HepG2 (cell line): Measurements from ENCODE around the gene SPTAN1. TPM values are rescaled to one million over a fixed set of nuclear protein-coding genes. Genes with fewer than 3 reads are reported as not detected.

Experiments used
- ATAC-seq: fragments of 200-7000 bp; cut with Tn5 transposase; 3 replicates; pipeline ENCODE4 v1.9.1; 2020; ENCODE audit warnings: mild to moderate bottlenecking, moderate library complexity
- BruUV-seq: library from RNA; stranded (reverse); fragments of 400-500 nt; replicated peaks from 2 replicates; lab custom pipeline; 2021; lab: Mats Ljungman, UMichigan
- CTCF ChIA-PET: fragments of 300-600 bp; formaldehyde crosslinking; extraction: SDS; loops from one replicate; lab custom pipeline; 2021; ENCODE audit warnings: low total read pairs, inconsistent platforms, low intra/inter-chr PET ratio; lab: Yijun Ruan, JAX
- POLR2A ChIA-PET: fragments of 350-600 bp; sonication (Branson Sonifier 250); formaldehyde crosslinking; loops from one replicate; lab custom pipeline; 2020; ENCODE audit warnings: antibody characterized with exemption, inconsistent platforms; lab: Yijun Ruan, JAX
- DNase-seq: peaks from one replicate; pipeline ENCODE4 v3.0.0-alpha.2; 2015; ENCODE audit warnings: low spot score
- FAIRE-seq: peaks from 3 replicates; lab custom pipeline; 2011; peaks lifted over from hg19 to GRCh38; lab: Jason Lieb, UNC
- H2AFZ ChIP-seq: one replicate; pipeline ENCODE4 v1.6.1; 2011; ENCODE audit warnings: low read length, inconsistent platforms
- H3K27ac ChIP-seq: fragments of 300-600 bp; 3 replicates; pipeline ENCODE4 v1.8.0; 2011; ENCODE audit warnings: mixed run types, mild to moderate bottlenecking, mixed read lengths, low read length, inconsistent platforms; ENCODE audit not compliant: insufficient read depth; ENCODE audit errors: extremely low read length
- H3K27me3 ChIP-seq, 2 experiments: fragments of 200-600 bp in 1 of 2; 2 replicates in 1 of 2; 3 replicates in 1 of 2; pipeline versions ENCODE4 v1.6.0 to v1.8.0; 2011; ENCODE audit warnings: low read length in 2 of 2, mild to moderate bottlenecking in 2 of 2, moderate library complexity in 2 of 2, inconsistent platforms in 1 of 2; ENCODE audit not compliant: insufficient read depth in 2 of 2, control insufficient read depth in 1 of 2
- H3K36me3 ChIP-seq, 2 experiments: fragments of 200-600 bp in 1 of 2; replicated peaks in 1 of 2; 2 replicates in 1 of 2; 3 replicates in 1 of 2; pipeline versions ENCODE4 v1.5.1 to v1.8.0; 2011; ENCODE audit warnings: low read length in 2 of 2, inconsistent platforms in 1 of 2; ENCODE audit not compliant: insufficient read depth in 2 of 2, control insufficient read depth in 1 of 2
- H3K4me1 ChIP-seq: 2 replicates; pipeline ENCODE4 v1.5.1; 2012; ENCODE audit warnings: low read length, inconsistent platforms; ENCODE audit not compliant: insufficient read depth
- H3K4me2 ChIP-seq: 2 replicates; pipeline ENCODE4 v1.6.0; 2011; ENCODE audit warnings: low read depth, low read length, inconsistent platforms
- H3K4me3 ChIP-seq, 3 experiments: fragments of 200-600 bp in 1 of 3; sonication (generic), shearing (Covaris generic) in 1 of 3; replicated peaks in 1 of 3; 2 replicates each; pipeline ENCODE4 v1.5.1; 2011 to 2016; ENCODE audit warnings: low read length in 3 of 3, inconsistent platforms in 2 of 3, low read depth in 2 of 3, mild to moderate bottlenecking in 2 of 3, control low read depth in 1 of 3, mixed read lengths in 1 of 3; ENCODE audit not compliant: insufficient read depth in 1 of 3
- H3K79me2 ChIP-seq: one replicate; pipeline ENCODE4 v1.6.1; 2011; ENCODE audit warnings: low read length, inconsistent platforms; ENCODE audit not compliant: insufficient read depth
- H3K9ac ChIP-seq: 2 replicates; pipeline ENCODE4 v1.6.0; 2011; ENCODE audit warnings: mild to moderate bottlenecking, low read depth, low read length, inconsistent platforms; ENCODE audit not compliant: insufficient read depth
- H3K9me3 ChIP-seq: 2 replicates; pipeline ENCODE4 v1.5.1; 2012; ENCODE audit warnings: mild to moderate bottlenecking, low read length
- H4K20me1 ChIP-seq: 2 replicates; pipeline ENCODE4 v1.6.0; 2011; ENCODE audit warnings: inconsistent platforms, mild to moderate bottlenecking, low read length, moderate library complexity; ENCODE audit not compliant: insufficient read depth
- AKAP8 ChIP-seq: sonication (generic); formaldehyde crosslinking; IDR thresholded peaks from 2 replicates; pipeline ENCODE4 v1.5.1; 2020; ENCODE audit warnings: mild to moderate bottlenecking, missing genetic modification reagents
- GABPB1 ChIP-seq: IDR thresholded peaks from 2 replicates; pipeline ENCODE4 v1.6.1; 2016; ENCODE audit warnings: mild to moderate bottlenecking, missing genetic modification reagents, moderate library complexity, missing compliant biosample characterization
- KLF13 ChIP-seq: sonication (generic); formaldehyde crosslinking; IDR thresholded peaks from 2 replicates; pipeline ENCODE4 v1.4.0; 2020; ENCODE audit warnings: mild to moderate bottlenecking, missing genetic modification reagents
- MATR3 ChIP-seq: sonication (generic); formaldehyde crosslinking; IDR thresholded peaks from 2 replicates; pipeline ENCODE4 v1.4.0; 2020; ENCODE audit warnings: missing genetic modification reagents
- PHF20 ChIP-seq: sonication (generic); formaldehyde crosslinking; IDR thresholded peaks from 2 replicates; pipeline ENCODE4 v1.5.0; 2020; ENCODE audit warnings: mild to moderate bottlenecking, missing genetic modification reagents
- SRSF4 ChIP-seq: fragments of 200-400 bp; formaldehyde crosslinking; IDR thresholded peaks from one replicate; pipeline ENCODE4 v1.6.1; 2018; ENCODE audit warnings: mild to moderate bottlenecking, low read depth, low read length, moderate library complexity; ENCODE audit not compliant: poor library complexity, severe bottlenecking
- TEAD3 ChIP-seq: optimal IDR thresholded peaks from 2 replicates; pipeline ENCODE3; 2016; ENCODE audit warnings: borderline replicate concordance
- ZNF12 ChIP-seq: sonication (generic); formaldehyde crosslinking; IDR thresholded peaks from 2 replicates; pipeline ENCODE4 v1.5.0; 2020; ENCODE audit warnings: missing genetic modification reagents
- ZNF33B ChIP-seq: sonication (generic); formaldehyde crosslinking; IDR thresholded peaks from 2 replicates; pipeline ENCODE4 v1.5.1; 2020; ENCODE audit warnings: mild to moderate bottlenecking, missing genetic modification reagents
- ZNF34 ChIP-seq: sonication (generic); formaldehyde crosslinking; IDR thresholded peaks from 2 replicates; pipeline ENCODE4 v1.4.0; 2020; ENCODE audit warnings: mild to moderate bottlenecking, missing genetic modification reagents, borderline replicate concordance
- ZNF777 ChIP-seq: sonication (generic); formaldehyde crosslinking; IDR thresholded peaks from 2 replicates; pipeline ENCODE4 v1.4.0; 2020; ENCODE audit warnings: missing genetic modification reagents
- ZSCAN12 ChIP-seq: sonication (generic); formaldehyde crosslinking; IDR thresholded peaks from 2 replicates; pipeline ENCODE4 v1.9.0; 2021; ENCODE audit warnings: mild to moderate bottlenecking, missing genetic modification reagents
- WGBS: methylation state at CpG from one replicate; pipeline ENCODE4 v1.1.6; 2017; ENCODE audit warnings: low lambda C conversion rate; 5-methylcytosine and 5-hydroxymethylcytosine counted together
- in situ Hi-C: cut with HindIII; loops from 2 replicates; pipeline ENCODE4 v1.10.0; 2017; ENCODE audit warnings: low pct_unique_long_range_greater_than_20kb; ENCODE audit not compliant: extremely low pct_ligation_motif_present
- intact Hi-C: fragments of 100-400 bp; cut with micrococcal nuclease; formaldehyde crosslinking; loops from one replicate; pipeline ENCODE4 v1.10.0; 2022; ENCODE audit not compliant: unreplicated experiment
- polyA plus RNA-seq, 8 experiments: library from polyadenylated mRNA; depleted of rRNA in 3 of 8; stranded (reverse) in 7 of 8; unstranded in 1 of 8; fragments of >200 nt; fragmentation: Illumina TruSeq in 4 of 8; extraction: Trizol in 4 of 8; gene quantifications; 2 replicates each; pipeline versions ENCODE4 v1.2.1 to v1.2.3, GENCODE V29; 2011 to 2016; ENCODE audit warnings: low read depth in 4 of 8, missing spikeins in 1 of 8, mixed read lengths in 1 of 8; ENCODE audit not compliant: insufficient read depth in 1 of 8
- total RNA-seq, 5 experiments: library from RNA; depleted of rRNA; stranded (reverse); fragments of >200 nt; fragmentation: Illumina TruSeq; extraction: Trizol; gene quantifications; 2 replicates each; pipeline ENCODE4 v1.2.3, GENCODE V29; 2016; ENCODE audit warnings: low read depth in 1 of 5
- TF ChIP-seq, protein P1 (sequence below): sonication (generic); formaldehyde crosslinking; IDR thresholded peaks from 2 replicates; pipeline ENCODE4 v1.4.0; 2020; ENCODE audit warnings: missing genetic modification reagents, borderline replicate concordance
- TF ChIP-seq, protein P2 (sequence below): sonication (generic); formaldehyde crosslinking; IDR thresholded peaks from 2 replicates; pipeline ENCODE4 v1.4.0; 2020; ENCODE audit warnings: missing genetic modification reagents, borderline replicate concordance

The SPTAN1 gene
- total and polyA plus RNA-seq, 2 of the 13 experiments (the other 11 are each of a cell fraction or from before 2014, with no cell fraction given), result 106 to 111 TPM

DNA sequence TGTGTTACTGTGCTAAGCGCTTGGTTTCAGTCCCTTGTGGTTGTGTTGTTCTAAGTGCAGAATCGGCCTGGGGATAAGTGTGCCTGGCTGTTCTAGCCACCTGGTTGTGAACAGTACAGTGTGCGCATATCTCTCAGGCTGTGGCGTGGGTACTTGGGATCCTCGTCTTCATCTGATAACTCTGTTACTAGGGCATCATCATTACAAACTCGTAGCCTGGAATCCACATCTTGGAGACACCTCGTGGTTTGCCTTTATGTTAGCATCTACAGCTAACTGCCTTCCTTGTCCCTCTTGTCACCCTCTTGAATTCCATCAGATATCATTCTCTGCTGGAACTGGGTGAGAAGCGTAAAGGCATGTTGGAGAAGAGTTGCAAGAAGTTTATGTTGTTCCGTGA is 41.5 kb downstream of the SPTAN1 start:
- ChIA-PET CTCF (no interaction called here), POLR2A (no interaction called here)
- Histone ChIP-seq H3K27ac (no peak overlapping the region), H3K9me3 (no peaks in the 10 kb centered on the region), H3K4me2 (no peak overlapping the region), H3K4me3 (no peak overlapping the region), H3K9ac (no peak overlapping the region), H4K20me1 (no peaks in the 10 kb centered on the region), H3K4me1 (no peaks in the 10 kb centered on the region), H2AFZ (no peak overlapping the region), H3K27me3 (no peaks in the 10 kb centered on the region), H3K36me3 (peaks cover 27 to 73% of the 10 kb centered on the region in 2 experiments), H3K79me2 (no peaks in the 10 kb centered on the region)
- BruUV-seq, result no TSS peak
- FAIRE-seq (no peak), DNase-seq (no peak), ATAC-seq (no peak)
- in situ Hi-C loops, result no loop called here
- WGBS, result 96% methylated on average over 9 of the region's 9 CpGs
- intact Hi-C loops, result no loop called here
- TF ChIP-seq MATR3 (no peak), ZNF34 (no peak), TEAD3 (CRISPR knock-in tag) (no peak), PHF20 (CRISPR knock-in tag) (no peak), GABPB1 (no peak), KLF13 (CRISPR knock-in tag) (no peak), SRSF4 (no peak), ZNF33B (CRISPR knock-in tag) (no peak), AKAP8 (no peak), ZNF12 (CRISPR knock-in tag) (no peak), ZNF777 (CRISPR knock-in tag) (no peak), ZSCAN12 (no peak)
- TF ChIP-seq, protein P1, sequence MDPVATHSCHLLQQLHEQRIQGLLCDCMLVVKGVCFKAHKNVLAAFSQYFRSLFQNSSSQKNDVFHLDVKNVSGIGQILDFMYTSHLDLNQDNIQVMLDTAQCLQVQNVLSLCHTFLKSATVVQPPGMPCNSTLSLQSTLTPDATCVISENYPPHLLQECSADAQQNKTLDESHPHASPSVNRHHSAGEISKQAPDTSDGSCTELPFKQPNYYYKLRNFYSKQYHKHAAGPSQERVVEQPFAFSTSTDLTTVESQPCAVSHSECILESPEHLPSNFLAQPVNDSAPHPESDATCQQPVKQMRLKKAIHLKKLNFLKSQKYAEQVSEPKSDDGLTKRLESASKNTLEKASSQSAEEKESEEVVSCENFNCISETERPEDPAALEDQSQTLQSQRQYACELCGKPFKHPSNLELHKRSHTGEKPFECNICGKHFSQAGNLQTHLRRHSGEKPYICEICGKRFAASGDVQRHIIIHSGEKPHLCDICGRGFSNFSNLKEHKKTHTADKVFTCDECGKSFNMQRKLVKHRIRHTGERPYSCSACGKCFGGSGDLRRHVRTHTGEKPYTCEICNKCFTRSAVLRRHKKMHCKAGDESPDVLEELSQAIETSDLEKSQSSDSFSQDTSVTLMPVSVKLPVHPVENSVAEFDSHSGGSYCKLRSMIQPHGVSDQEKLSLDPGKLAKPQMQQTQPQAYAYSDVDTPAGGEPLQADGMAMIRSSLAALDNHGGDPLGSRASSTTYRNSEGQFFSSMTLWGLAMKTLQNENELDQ (CRISPR knock-in tag), result no peak
- TF ChIP-seq, protein P2, sequence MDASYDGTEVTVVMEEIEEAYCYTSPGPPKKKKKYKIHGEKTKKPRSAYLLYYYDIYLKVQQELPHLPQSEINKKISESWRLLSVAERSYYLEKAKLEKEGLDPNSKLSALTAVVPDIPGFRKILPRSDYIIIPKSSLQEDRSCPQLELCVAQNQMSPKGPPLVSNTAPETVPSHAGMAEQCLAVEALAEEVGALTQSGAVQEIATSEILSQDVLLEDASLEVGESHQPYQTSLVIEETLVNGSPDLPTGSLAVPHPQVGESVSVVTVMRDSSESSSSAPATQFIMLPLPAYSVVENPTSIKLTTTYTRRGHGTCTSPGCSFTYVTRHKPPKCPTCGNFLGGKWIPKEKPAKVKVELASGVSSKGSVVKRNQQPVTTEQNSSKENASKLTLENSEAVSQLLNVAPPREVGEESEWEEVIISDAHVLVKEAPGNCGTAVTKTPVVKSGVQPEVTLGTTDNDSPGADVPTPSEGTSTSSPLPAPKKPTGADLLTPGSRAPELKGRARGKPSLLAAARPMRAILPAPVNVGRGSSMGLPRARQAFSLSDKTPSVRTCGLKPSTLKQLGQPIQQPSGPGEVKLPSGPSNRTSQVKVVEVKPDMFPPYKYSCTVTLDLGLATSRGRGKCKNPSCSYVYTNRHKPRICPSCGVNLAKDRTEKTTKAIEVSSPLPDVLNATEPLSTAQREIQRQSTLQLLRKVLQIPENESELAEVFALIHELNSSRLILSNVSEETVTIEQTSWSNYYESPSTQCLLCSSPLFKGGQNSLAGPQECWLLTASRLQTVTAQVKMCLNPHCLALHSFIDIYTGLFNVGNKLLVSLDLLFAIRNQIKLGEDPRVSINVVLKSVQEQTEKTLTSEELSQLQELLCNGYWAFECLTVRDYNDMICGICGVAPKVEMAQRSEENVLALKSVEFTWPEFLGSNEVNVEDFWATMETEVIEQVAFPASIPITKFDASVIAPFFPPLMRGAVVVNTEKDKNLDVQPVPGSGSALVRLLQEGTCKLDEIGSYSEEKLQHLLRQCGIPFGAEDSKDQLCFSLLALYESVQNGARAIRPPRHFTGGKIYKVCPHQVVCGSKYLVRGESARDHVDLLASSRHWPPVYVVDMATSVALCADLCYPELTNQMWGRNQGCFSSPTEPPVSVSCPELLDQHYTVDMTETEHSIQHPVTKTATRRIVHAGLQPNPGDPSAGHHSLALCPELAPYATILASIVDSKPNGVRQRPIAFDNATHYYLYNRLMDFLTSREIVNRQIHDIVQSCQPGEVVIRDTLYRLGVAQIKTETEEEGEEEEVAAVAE (CRISPR knock-in tag), result no peak
